Cortex of kidney (tissue), 1 donor: ENCODE data around the gene EIF1.
"Not testable (repeated sequence)": the region's sequence is repeated elsewhere in the genome, so short reads cannot be mapped to it uniquely, and the experiment has no call there.

Experiments
- DNase-seq: peaks from one replicate; lab custom pipeline; 2025; lab: John Stamatoyannopoulos, UW

The EIF1 gene

DNA sequence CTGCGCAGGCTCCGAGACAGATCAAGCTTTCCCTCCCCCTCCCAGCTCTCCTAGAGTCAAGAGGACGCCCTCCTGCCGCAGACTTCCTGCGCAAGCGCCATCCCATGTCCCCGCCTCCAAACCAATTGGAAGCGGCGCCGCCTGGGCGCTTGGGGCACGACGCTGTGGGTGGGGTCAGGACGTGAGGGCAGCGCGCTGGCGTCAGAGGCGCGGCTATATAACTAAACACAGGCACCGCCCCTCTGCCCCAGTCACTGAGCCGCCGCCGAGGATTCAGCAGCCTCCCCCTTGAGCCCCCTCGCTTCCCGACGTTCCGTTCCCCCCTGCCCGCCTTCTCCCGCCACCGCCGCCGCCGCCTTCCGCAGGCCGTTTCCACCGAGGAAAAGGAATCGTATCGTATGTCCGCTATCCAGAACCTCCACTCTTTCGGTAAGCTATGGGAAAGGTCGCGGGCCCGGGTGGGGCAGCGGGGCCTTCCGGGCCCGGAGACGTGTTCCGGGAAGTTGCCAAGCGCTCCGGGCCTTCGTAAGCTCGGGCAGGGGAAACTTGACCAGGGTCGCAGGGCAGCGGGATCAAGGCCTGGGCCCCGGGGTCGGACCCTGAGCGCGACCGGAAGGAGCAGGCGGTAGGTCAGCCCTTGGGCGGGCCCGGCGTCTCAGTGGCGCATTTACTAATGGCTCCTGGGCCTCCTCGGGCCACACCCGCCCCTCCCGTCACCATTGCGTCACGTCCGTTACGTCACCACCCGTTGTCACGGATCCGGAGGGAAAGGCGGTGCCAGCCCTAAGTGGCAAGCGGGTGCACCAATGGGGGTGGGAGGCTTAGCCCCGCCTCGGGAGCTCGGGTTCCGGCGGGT is at the start of gene EIF1:
Gene EIF1 (plus strand): TSS at position 245 of the 856 bp plus-strand sequence. CDS start 154 bp downstream, at position 399.
- peak; percentile 54 for DNase-seq

DNA sequence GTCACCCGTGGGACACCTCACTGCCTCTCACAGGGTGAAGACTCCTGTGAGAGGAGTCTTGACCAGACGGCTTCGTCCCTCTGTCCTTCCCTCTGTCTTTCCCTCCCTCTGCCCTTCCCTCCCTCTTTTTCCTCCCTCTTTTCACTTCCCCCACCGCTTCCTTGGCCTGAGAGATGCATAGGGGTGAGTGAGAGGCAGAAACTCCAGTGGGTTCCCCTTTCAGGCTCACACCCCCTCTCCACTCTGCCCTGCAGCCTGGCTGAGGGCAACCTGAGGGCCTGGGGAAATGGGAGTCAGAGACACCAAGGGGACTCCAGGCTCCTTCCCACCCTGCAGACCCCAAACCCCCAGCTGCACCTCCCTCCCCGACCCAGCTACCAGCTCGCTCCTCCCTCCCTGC is 49.7 kb upstream of the EIF1 start:
- no peak for DNase-seq

DNA sequence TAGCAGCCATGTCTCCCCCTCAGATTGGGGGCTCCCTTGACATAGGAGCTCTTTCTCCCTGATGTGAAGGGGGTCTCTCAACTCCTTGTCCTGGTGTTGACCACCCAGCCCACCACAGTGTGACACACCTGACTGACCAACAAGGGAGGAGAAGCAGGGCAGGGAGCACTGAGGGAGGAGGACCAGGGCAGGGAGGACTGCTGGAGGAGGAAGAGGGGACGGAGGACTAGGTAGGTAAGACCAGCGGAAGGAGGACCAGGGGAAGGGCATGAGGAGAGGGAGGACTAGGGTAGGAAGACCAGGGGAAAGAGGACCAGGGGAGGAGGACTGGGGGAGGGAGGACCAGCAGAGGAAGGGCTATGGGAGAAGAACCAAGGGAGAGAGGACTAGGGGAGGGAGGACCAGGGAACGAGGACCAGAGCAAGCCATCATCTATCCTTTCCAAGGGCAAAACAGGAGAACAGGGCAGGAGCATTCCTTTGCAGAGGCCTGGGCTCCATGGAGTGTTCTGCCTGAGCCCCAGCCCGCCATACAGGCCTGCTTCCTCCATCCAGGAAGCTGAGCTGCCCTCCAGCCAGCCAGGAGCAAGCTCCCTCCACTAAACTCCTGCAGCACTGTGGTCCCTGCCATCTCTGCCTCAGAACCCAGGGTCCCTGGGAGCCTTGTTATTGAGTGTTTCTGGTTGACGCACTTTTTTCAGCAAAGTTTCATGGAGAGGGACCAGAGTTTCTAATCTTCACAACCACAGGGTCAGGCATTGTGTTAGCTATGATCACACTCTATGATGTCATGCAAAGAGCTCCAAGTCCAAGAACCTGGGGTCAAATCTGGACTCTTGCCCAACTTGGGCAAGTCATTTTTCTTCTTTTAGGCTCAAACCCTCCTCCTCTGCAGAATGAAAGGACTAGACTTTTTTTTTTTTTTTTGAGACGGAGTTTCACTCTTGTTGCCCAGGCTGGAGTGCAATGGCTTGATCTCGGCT is 48.9 kb upstream of the EIF1 start:
- no peak for DNase-seq

DNA sequence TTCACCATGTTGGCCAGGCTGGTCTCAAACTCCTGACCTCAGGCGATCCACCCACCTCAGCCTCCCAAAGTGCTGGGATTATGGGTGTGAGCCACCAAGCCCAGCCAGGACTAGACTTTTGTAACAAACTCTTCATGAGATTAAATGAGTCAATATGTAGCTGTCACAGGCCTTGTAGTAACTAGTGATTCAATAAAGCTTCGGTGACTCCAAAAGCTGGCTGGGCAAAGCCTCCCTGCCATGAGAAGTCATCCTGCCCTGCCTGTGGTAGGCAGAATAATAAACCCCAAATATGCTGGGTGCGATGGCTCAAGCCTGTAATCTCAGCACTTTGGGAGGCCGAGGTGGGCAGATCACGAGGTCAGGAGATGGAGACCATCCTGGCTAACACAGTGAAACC is 48.1 kb upstream of the EIF1 start:
- not testable (repeated sequence) for DNase-seq

DNA sequence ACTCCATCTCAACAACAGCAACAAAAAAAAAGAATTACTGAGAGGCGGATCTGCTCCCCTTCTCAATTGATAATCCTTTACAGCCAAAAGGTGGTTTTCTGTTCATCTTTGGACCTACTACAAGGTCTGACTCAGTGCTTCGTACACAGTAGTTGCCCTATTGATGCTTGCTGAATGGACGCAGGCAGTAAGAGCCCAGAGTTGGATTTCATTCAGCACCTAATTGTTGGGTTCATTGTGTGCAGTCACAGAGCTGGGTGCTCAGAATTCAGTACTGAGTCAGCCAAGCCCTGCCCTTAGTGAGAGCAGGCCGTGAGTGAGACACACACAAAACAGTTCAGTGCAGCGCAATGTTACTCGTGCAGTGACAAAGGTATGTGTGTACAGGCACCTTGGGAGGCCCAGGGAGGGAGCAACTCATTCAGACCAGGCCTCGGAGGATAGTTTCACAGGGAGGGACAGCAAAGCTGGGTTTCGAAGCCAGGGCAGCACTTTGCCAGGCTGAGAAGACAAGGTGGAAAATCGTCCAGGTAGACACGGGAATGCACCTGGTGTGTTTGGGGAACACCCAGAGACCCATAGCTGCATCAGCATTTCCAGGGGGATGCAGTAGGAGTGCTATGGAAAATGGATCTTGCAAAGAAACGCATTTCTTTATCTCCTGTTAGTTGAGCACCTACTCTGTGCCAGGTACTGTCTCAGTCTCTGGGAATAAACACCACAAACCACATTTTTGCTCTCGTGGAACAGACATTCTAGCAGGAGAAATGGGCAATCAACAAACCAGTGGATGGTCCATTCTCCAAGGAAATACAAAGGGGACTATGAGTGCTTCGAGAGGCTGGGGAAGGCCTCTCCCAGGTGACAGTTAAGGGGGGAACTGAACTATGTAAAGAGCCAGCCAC is 46.2 kb upstream of the EIF1 start:
- no peak for DNase-seq

DNA sequence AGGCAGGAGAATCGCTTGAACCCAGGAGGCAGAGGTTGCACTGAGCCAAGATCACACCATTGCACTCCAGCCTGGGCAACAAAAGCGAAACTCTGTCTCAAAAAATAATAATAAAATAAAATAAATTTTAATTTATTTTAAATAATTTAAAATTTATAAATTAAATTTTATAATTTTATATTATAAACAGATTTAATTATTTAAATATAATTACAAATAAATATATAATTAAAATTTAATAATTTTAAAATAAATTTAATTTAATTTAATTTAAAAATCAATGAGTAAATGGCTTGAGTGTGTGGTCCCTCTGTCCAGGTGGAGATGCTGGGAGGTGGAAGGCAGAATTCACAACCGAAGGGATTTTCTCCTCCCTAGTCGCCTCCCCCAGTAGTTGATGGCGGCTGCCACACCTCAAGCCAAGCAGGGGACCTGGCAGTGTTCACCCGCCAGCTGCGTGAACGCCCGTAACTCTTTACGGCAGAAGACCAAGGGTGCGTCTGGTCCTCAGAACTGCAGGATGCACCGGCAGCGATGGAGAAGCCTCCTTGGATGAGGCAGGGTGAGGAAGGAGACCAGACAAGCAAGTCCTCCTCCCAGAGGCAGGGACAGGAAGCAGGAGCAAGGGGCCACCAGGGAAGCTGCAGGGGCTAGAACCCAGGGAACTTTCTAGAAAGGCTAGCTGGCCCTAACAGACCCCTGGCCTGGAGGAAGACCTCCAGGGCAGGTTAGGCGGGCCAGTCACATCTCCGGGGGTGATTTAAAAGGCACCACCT is 41.5 kb upstream of the EIF1 start:
- no peak for DNase-seq

DNA sequence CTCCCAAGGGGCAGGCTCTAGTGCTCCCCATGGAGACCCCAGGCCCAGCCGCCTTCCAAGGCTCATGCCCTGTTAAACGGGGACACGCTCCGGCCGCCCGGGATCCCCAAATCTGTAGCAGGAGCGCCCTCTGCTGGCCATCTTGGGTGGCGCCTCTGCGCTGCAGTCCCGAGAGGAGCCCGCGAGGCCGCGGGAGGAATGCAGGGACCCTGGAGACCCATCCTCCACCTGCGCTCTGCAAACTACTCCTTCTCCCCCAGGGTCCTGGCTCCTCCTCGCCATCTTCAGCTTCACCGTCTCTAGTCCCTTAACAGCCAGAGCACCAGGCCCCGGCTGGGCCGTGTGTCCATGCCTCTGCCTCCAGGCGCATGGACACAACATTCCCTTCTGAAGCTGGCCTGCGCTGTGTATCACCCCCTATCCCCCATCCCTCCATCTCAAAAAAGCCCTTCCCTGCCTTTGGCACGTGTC is 40.7 kb upstream of the EIF1 start:
- DNase-seq, result no peak

DNA sequence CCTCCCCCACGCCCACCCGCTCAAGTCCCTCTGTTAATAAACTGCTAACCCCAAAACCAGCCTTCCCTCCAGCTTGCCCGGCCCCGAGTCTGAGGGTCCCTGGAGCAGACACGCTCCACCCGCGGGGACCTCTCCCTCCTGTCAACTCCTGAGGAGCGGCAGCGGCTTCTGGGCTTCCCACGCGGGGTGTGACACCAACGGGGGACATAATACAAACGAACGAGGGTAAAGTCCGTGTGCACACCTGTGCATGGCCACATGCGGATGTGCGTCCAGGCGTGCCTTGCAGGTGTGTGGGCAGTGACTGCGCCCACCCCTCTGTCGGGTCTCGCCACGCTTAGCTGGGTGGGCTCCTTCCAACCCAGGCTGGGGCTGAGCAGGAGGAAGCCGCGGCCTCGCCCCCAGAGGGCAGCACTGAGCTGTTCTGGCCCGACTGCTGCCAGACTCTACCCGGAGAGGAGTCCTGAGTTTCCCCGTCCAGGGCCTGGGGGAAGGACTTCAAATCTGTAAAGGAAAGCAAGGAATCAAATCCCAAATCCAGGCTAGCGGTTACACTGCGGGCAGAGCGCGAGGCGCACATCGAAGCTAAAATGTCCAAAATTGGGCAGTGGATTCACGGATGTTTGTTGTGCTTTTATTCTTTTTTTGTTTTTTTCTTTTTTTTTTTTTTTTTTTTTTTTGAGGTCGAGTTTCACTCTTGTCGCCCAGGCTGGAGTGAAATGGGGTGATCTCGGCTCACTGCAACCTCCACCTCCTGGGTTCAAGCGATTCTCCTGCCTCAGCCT is 40.1 kb upstream of the EIF1 start:
- no peak for DNase-seq

DNA sequence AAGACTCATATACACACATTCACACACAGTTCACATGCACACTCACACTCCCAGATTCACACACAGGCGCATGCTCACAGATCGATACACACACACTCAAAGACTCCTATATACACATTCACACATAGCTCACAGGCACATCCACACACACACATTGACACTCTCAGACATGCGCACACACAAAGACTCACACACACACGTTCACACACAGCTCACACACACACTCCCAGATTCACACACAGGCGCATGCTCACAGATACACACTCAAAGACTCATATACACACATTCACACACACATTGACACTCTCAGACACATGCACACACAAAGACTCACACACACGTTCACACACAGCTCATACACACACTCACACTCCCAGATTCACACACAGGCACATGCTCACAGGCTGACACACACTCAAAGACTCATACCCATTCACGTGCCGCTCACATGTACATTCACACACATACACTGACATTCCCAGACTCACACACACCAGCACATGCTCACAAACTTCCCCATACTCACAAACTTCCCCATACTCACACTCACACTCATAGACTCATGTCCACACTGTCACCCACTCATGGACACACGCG is 38.7 kb upstream of the EIF1 start:
- no peak for DNase-seq

DNA sequence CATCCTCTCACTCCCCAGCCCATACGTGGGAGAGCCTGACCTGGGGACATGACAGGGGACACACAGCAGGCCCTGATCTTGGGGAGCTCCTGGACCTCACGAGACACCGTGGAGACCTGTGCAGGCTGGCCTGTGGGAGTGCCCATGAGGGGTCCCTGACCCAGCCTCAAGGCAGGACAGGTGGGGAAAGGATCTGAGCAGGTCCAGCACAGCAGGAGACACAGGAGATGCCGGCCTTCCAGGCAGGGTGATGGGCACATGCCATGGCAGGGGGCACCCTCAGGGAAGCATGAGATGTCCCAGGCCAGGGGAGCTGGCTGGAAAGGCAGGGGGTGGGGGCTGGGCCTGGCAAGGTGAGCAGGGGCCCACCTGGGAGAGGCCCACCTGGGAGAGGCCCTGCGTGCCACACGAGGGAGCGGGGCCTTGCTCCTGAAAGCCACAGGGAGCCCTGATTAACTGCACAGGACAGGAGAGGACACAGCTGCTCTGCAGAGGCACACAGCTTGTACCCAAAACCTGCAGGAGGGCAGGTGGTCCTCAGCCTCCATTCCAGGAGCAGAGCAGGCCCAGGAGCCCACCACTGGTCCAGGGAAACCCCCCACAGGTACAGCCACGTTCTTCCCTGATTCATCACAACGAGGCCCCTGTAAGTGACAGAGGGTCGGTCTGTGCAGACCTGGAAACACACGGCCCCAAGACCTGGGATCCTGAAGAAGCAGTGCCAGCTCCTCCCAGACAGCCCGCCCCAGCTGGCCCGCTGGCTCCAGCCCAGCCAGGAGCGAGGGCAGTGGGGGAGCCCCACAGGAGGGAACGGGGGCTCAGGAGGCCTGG is 37.7 kb upstream of the EIF1 start:
- DNase-seq, result no peak

DNA sequence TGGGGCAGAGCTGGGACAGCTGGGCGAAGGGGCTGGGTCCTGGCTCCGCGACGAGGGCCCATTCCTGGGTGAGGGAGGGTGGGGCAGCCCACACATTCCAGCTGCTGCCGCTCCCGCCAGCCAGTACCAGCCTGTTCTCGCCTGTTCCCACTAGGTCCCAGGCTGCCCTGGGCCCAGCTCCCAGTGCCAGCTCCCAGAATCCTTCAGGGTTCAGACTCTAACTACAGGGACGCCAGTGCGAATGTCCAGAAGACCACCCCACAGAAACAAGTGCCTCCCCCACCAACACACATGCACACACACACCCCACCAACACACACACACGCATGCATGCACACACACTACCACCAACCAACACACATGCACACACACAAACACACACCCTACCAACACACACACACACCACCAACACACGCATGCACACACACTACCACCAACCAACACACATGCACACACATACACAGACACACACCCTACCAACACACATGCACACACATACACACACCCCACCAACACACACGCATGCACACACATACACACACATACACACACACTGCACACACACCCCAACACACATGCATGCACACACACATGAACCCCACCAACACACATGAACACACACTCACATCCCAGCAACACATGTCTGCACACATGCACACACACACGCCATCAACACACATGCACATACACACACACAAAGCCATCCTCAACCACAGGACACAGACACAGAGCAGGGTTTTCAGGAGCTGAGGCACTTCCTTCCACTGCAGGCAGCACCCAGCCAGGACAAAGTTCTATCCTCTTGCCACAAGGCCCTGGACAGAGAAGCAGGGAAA is 36.8 kb upstream of the EIF1 start:
- no peak for DNase-seq

DNA sequence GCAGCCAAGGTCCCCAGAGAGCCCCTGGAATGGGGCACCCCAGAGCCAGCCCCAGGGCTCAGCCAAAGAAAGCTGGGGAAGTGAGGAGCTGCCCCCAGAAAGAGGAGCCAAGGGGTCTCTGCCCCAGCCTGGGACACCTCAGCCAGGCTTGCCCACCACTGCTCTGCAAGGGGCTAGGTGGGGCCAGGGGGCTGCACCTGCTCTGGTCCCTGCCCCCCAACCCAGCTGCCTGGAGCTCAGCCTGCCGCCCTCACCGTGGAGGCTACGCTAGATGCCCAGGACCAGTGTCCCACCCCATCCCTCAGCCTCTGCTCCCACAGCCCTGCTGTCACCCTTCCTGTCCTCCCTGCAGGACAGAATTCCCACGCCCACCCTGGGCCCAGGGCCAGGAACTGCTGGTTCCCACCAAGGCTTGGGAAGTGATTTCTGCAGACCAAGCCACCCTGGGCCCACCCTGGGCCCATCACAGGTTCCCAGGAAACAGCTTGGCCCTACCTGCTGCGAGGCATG is 36.2 kb upstream of the EIF1 start:
- DNase-seq, result no peak

DNA sequence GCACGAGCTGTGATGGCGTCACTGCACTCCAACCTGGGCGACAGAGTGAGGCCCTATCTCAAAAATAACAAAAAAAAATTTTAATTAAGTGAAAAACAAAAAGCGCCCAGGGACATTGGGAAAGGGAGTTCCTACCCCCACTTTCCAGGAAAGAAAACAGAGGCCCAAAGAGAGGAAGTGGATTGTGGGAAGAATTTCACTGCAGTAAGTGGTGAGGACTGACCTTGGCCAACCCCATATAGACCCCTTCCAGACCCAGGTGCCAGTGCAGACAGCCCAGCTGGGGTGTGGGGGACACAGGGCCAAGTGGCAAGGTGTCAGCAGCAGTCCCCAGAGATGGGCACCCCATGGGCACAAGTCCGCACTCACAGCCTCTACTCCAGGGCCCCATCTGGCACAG is 35.3 kb upstream of the EIF1 start:
- DNase-seq, result no peak

DNA sequence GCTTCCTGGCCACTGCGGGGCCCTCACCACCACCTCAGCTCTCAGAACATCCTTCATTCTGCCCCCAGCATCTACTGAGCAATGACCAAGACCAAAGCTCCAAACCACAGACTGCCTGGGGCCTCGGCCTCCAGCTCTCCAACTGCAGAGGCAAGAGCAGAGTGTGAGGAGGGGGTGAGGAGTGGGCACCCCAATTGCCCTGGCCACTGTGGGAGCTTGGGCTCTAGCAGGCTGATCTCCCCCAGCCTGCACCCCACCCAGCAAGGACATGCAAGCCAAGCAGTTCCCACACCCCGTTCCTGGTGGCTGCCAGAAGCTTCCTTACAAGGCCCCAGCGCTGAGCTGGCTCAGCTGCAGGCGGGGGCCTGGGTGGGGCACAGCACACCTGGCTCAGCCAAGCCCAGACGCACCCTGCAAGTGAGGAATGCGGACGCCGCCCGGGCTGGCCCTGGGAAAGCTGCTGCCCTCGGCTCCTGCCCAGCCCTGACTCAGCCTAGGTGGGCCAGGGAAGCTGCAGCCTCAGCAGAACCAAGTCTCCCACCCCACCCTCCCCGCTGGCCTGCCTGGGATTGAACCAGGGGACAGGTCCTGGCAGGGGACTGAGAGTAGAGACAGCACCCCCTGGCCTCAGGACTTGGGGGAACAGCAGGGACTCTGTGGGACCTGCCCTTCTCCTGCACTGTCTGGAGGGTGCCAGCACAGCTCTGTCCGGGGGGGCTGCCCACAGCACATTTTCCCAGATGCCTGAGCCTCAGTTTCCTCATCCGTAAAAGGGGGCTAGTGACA is 34.6 kb upstream of the EIF1 start:
- DNase-seq, result no peak

DNA sequence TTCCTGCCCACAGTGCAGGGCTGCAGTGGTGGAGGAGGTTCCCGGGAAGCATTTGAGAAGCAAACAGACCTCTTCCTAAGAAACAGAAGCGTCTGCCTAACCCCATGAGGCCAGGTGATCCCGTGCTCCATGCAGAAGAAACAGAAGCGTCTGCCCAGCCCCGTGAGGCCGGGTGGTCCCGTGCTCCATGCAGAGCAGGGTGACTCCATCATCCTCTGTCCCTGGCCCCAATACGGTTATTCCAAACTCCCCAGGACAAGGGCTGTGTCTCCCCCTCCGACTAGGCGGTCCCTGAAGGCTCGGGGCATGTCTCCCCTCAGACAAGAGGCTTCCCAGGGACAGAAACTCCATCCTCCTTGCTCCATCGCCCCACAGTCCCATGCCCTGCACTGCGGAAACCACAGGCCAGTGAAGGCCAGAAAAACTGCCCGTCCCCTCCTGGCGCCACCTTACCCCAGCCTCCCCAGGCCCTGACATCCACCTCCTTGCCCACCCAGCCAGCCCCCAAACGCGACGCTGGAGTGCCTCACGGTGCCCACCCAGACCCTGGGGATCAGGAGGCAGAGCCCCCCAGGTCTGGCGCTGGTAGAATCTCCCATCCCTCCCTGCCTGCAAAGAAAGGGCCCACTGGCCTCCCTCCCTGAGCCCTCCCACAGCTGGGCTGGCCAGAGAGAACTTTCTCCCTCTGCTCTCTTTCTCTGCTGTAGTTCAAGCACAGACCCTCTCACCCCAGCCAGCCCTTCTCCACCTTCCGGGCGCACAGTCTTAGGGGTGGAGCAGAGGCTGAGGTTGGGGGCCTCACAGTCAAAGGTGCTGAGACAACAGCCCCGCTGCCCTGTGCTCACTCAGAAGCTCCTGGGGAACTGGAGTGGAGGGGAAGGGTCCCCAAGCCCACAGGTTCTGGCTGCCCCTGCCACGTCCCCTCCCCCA is 33.7 kb upstream of the EIF1 start:
- DNase-seq, result no peak
